Left cardiac atrium (tissue), 4 donors: ENCODE measurements around the gene ZNF648. TPM values are rescaled to one million over a fixed set of nuclear protein-coding genes. Genes with fewer than 3 reads are reported as not detected.
"Not testable (repeated sequence)": the region's sequence is repeated elsewhere in the genome, so short reads cannot be mapped to it uniquely, and the experiment has no call there.

Experiments
- ATAC-seq, 2 donors: fragments of 200-7000 bp; cut with Tn5 transposase; one replicate each; pipeline ENCODE4 v1.9.1; 2020; ENCODE audit warnings: mild to moderate bottlenecking in 2 of 2, moderate library complexity in 2 of 2
- DNase-seq: peaks from one replicate; pipeline ENCODE4 v3.0.0-alpha.2; 2020
- intact Hi-C, 2 donors: fragments of 100-400 bp; cut with DNase I; formaldehyde crosslinking; loops; one replicate each; pipeline versions ENCODE4 v1.14.1 to v1.15.1; 2022 to 2023
- total RNA-seq, 2 donors: library from RNA; stranded (reverse); fragmentation: NEBNext Ultra II Directional; extraction: Animal tissue kit (Norgen Biotek cat#: 25700); gene quantifications; one replicate each; pipeline ENCODE4 v1.2.1, GENCODE V29; 2021
- donor health status: DM: no; HTN: yes; CAD: no.
- donor health status: DM: no; HTN: yes; CAD: no; lungs with severe emphysema.
- donor health status: DM: yes; HTN: yes; CAD: no.
- donor health status: Dilated cardiomyopathy.

ZNF648 gene
- total RNA-seq, 2 donors from 2014 or later, result not detected

- intact Hi-C loops, result loop anchor here (5.0 to 10.0 kb wide), 4 partner anchors 514 to 706 kb away; partner anchors contain the start of genes CACNA1E (in 1 of the 2) and NPL (in 1 of the 2)
- DNase-seq, result no peak
- ATAC-seq, result peak in 1 of 2 donors; percentile 9
These were observed 19.6 kb upstream of the ZNF648 start for GRCh38 chr1:182080955-182081582.

- intact Hi-C loops, result loop anchor here (5.0 to 10.0 kb wide), 4 partner anchors 515 to 707 kb away; partner anchors contain the start of genes CACNA1E (in 1 of the 2) and NPL (in 1 of the 2)
- no peak for ATAC-seq
These were observed 18.5 kb upstream of the ZNF648 start for GRCh38 chr1:182080040-182080439.

GRCh38 chr1:182071924-182072323, 10.4 kb upstream of the ZNF648 start:
- intact Hi-C loops, result no loop called here
- ATAC-seq (no peak), DNase-seq (no peak)

More at GRCh38 chr1:182080040-182080439, 18.5 kb upstream of the ZNF648 start:
- DNase-seq, result no peak

GRCh38 chr1:182069028-182069466, 7.5 kb upstream of the ZNF648 start:
- peak; percentile 49 for DNase-seq
- peak in 1 of 2 donors; percentile 87 for ATAC-seq
- intact Hi-C loops, result no loop called here

GRCh38 chr1:182066934-182067333, 5.4 kb upstream of the ZNF648 start:
- DNase-seq (no peak), ATAC-seq (no peak)
- intact Hi-C loops, result no loop called here

GRCh38 chr1:182065126-182065845, 3.8 kb upstream of the ZNF648 start:
- ATAC-seq, result no peak
- intact Hi-C loops, result no loop called here
- DNase-seq, result no peak

GRCh38 chr1:182064611-182065010, 3.1 kb upstream of the ZNF648 start:
- intact Hi-C loops, result no loop called here
- no peak for DNase-seq
- ATAC-seq, result no peak

GRCh38 chr1:182062223-182062622, 711 bp upstream of the ZNF648 start:
- no peak for ATAC-seq
- DNase-seq, result no peak
- intact Hi-C loops, result no loop called here

- DNase-seq, result no peak
- intact Hi-C loops, result no loop called here
- no peak for ATAC-seq
These were observed 635 bp downstream of the ZNF648 start for GRCh38 chr1:182060877-182061276.

- intact Hi-C loops, result no loop called here
- ATAC-seq (no peak), DNase-seq (no peak)
These were observed 1.6 kb downstream of the ZNF648 start for GRCh38 chr1:182059936-182060335.

GRCh38 chr1:182056601-182057366, 4.7 kb downstream of the ZNF648 start:
- intact Hi-C loops, result no loop called here
- ATAC-seq (no peak), DNase-seq (no peak)

GRCh38 chr1:182054698-182055326, 6.7 kb downstream of the ZNF648 start:
- no peak for DNase-seq
- intact Hi-C loops, result no loop called here

GRCh38 chr1:182052355-182052754, 9.2 kb downstream of the ZNF648 start:
- DNase-seq (no peak), ATAC-seq (no peak)
- intact Hi-C loops, result no loop called here

More at GRCh38 chr1:182054698-182055326, 6.7 kb downstream of the ZNF648 start:
- no peak for ATAC-seq

GRCh38 chr1:182051938-182052337, 9.6 kb downstream of the ZNF648 start:
- intact Hi-C loops, result no loop called here
- ATAC-seq, result peak in 1 of 2 donors; percentile 36
- no peak for DNase-seq

- intact Hi-C loops, result no loop called here
- no peak for DNase-seq
These were observed 10.7 kb downstream of the ZNF648 start for GRCh38 chr1:182050481-182051448.

GRCh38 chr1:182048562-182048961, 12.9 kb downstream of the ZNF648 start:
- DNase-seq, result no peak
- no peak for ATAC-seq
- intact Hi-C loops, result no loop called here

More at GRCh38 chr1:182050481-182051448, 10.7 kb downstream of the ZNF648 start:
- no peak for ATAC-seq

GRCh38 chr1:182046763-182047162, 14.7 kb downstream of the ZNF648 start:
- DNase-seq (no peak), ATAC-seq (no peak)
- intact Hi-C loops, result no loop called here

GRCh38 chr1:182045481-182045880, 16.0 kb downstream of the ZNF648 start:
- DNase-seq, ATAC-seq, intact Hi-C loops: not testable (repeated sequence)
